NCI-H460 (cell line): ENCODE data around the gene EHMT1. TPM values are rescaled to one million over a fixed set of nuclear protein-coding genes. Genes with fewer than 3 reads are reported as not detected.

Experiments
- DNase-seq: peaks from one replicate; pipeline ENCODE4 v3.0.0-alpha.2; 2016; ENCODE audit warnings: low read depth; ENCODE audit errors: extremely low read depth
- total RNA-seq: library from RNA; depleted of rRNA; stranded (reverse); fragments of >200 nt; shearing (Covaris generic); gene quantifications from 2 replicates; pipeline ENCODE4 v1.2.3, GENCODE V29; 2014

EHMT1 gene
- total RNA-seq, 1 experiment from 2014 or later = 44.7 TPM

DNA sequence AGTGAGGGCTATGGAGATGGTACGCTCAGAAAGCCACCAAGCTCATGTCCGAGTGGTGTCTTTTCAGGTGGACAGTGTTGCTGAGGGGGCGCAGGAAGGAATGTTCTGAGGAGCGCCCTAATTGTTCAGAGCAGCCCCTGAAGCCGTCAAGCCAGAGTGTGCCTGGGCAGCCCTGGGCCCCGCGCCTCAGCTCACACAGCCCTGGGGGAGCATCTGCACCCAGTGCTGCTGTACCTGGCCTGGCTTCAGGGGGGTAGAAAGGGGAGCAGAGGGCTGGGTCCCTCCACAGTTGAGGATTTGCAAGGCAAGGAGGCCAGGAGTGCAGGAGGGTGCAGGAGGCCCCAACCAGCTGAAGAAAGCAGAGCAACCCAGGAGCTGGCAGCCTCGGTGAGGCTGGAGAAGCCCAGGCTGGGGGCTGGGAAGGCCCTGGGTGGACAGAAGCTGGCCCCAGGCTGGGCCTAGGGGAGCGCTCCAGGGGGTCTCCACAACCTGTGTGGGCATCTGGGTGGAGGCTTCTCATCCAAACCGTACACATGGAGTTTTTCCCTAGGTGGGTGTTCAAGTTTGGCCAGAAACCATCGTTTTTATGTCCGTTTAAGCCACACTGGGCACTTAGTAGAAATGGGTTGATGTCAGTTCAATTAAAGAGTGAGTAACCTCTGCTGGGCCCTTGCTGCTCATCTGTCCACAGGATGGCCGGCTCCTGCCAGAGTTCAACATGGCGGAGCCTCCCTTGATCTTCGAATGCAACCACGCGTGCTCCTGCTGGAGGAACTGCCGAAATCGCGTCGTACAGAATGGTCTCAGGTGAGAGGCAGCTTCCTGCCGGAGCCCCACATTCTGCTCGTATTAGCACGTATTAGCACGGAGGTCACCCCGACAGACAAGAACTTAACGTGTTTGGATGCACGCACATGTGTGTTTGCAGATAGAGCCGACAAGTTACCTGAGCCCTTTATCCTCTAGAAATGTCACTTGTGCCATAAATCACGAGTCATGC is 196.8 kb downstream of the EHMT1 start:
- no peak for DNase-seq

- no peak for DNase-seq
Measured at GRCh38 chr9:137816531-137817235, 197.9 kb downstream of the EHMT1 start.

GRCh38 chr9:137817236-137818200 is 198.7 kb downstream of the EHMT1 start:
- no peak for DNase-seq

- DNase-seq = no peak
Measured at GRCh38 chr9:137818286-137818685, 199.5 kb downstream of the EHMT1 start.

- no peak for DNase-seq
Measured at GRCh38 chr9:137820161-137820855, 201.5 kb downstream of the EHMT1 start.

GRCh38 chr9:137823986-137824771 is 205.4 kb downstream of the EHMT1 start:
- no peak for DNase-seq

- DNase-seq = no peak
Measured at GRCh38 chr9:137825324-137825989, 206.7 kb downstream of the EHMT1 start.

DNA sequence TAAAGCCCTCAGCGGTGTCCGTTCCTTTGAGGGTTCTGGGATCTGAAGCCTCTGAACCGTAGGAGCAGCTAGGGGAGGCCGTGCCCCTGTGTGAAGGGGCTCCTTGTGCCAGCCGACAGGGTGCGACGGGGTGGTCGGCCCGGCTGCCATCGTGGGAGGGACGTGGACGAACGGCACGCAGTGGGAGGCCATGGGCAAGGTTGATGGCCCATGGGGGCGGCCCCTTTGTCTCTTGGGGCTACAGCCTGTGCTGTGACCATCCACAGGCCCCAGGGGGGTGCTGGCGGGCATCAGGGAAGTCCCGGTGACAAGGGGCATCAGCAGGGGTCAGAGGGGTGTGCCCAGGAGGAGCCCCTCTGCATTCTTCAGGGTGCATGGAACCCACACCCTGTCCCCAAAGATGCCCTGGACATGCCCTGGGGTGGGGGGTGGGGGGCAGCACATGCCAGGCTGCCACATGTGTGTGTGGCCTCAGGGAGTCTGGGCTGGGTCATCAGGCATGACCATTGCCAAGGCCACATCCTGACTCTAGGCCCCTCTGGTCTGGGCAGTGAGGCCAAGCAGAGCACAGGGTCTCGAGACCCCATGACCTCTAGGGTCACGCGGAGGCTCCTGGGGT is 209.2 kb downstream of the EHMT1 start:
- DNase-seq = no peak

DNA sequence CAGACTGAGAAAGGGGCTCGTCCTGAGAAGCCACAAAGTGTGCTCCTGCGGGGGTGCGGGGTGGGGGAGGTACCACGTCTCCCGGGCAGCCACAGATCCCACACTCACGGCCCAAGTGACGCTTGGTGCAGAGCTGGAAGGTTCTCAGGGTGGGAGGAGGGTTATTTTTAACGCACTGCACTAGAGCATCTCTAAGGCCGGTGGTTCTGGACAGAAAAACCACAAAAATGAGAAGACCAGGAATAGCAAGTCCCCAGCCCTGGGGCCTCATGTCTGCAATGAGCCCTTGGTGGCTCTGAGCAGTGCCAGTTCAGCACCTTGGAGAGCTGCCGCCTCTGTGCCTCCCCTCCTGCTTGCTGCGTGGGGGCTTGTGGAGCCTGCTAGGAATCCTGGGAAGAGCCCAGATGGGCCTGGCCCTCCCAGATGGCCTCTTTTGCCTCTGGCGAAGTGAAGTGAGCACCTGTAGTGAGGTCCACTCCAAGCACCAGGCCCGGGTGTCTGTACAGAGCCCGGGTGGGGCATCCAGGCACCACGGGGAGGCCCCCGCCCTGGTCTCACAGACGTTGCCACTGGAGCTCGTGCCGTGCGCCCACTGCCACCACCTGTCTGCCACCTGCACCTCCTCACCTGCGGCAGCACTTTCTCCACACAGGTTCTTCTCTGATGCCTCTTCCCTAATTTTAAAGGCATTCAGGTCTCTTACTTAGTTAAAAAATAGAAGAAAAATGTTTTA is 209.9 kb downstream of the EHMT1 start:
- peak; percentile 4 for DNase-seq

- no peak for DNase-seq
Measured at GRCh38 chr9:137829260-137829996, 210.6 kb downstream of the EHMT1 start.

GRCh38 chr9:137832191-137832700 is 213.4 kb downstream of the EHMT1 start:
- no peak for DNase-seq

DNA sequence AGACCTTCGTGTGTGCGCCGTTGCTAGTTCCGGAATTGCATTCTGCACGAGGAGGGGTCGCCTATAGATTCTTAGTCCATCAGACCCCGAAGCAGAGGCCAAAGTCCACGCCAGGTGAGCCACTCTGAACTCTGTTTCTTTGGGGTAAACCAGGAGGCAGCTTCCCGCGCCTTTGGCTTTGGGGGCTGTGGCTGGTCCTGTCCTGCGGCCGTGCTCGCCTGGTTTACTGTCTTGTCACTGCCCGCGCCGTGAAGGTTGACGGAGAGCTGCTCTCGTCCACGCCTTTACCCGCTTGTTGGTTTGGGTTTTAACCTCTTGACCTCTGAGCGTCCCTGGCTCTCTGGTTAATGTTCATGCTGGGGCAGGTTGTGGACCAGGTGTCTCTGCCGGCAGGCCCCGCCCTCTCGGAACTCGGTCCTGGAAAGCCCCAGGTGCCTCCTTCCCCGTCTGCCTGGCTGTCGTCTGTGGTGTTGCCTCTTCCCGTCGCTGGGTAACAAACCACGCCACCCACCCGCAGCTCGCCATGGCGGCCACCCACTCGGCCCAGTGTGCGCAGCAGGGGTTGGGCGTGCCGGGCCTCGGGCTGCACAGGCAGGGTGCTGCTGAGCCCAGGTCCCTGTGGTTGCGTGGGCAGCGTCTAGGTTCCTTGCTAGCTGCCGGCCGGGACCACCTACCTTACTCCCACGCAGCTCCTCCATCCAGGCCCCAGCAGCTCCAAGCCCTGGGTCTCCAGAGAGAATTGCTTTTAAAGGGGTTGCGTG is 214.2 kb downstream of the EHMT1 start:
- no peak for DNase-seq

DNA sequence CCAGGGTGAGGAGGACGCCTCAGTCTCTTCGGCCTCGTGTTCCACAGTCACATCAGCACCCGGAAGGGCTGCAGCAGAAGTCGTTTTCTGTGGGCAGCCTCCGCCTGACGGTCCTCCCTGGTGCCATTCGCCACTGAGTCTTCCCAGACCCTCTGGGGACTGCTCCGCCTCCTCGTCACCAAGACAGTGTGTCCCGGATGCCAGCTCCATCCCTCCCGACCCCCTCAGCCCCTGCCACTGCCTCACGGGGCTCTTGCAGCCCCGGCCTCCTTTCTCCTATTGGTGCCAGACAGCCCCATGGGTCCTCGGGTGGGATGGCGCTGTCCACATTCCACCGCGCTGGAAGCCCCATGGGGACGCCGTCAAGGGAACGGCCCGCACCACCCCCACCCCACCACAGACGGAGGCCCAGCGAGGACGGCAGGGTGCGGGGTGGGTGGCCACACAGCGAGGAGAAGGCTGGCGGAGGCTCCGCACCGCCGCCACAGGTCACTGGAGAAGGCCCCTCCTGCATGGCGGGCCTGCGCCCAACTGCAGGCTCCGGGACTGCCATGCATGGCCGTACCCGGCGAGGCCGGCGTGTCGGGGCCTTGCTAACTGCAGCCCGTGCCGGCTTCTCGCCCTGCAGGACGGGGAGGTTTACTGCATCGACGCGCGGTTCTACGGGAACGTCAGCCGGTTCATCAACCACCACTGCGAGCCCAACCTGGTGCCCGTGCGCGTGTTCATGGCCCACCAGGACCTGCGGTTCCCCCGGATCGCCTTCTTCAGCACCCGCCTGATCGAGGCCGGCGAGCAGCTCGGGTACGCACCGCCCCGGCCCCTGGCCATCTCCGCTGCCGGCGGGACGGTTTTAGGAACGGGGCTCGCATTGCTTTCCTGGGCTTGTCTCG is 215.2 kb downstream of the EHMT1 start:
- no peak for DNase-seq

- no peak for DNase-seq
Measured at GRCh38 chr9:137834846-137835546, 216.2 kb downstream of the EHMT1 start.
